Vagina (tissue), 2 donors: ENCODE measurements around the gene THSD1. TPM values are rescaled to one million over a fixed set of nuclear protein-coding genes. Genes with fewer than 3 reads are reported as not detected.

Experiments
- DNase-seq, 2 donors: peaks; one replicate each; pipeline ENCODE4 v3.0.0-alpha.2; 2017; ENCODE audit errors: extremely low spot score in 2 of 2
- H3K27ac ChIP-seq: fragments of 200-600 bp; sonication (generic); one replicate; pipeline ENCODE4 v1.5.1; 2019
- H3K27me3 ChIP-seq: fragments of 200-600 bp; sonication (generic); one replicate; pipeline ENCODE4 v1.5.1; 2019
- H3K36me3 ChIP-seq, 2 donors: fragments of 200-600 bp; sonication (generic); one replicate each; pipeline ENCODE4 v1.5.1; 2017 to 2019
- H3K4me1 ChIP-seq: fragments of 200-600 bp; sonication (generic); one replicate; pipeline ENCODE4 v1.5.1; 2019
- H3K4me3 ChIP-seq, 2 donors: fragments of 200-600 bp; sonication (generic); 1 replicate in 1 of 2; 2 replicates in 1 of 2; pipeline ENCODE4 v1.5.1; 2016 to 2019
- H3K9me3 ChIP-seq: fragments of 200-600 bp; sonication (generic); one replicate; pipeline ENCODE4 v1.5.1; 2019
- CTCF ChIP-seq, 3 experiments: fragments of 450-650 bp in 2 of 3; fragments of 200-600 bp in 1 of 3; sonication (generic) in 1 of 3; IDR thresholded peaks; one replicate each; pipeline ENCODE4 v1.5.1; 2017 to 2019; ENCODE audit warnings: antibody characterized with exemption in 3 of 3, mild to moderate bottlenecking in 2 of 3, moderate library complexity in 2 of 3
- POLR2A ChIP-seq, 2 donors: fragments of 450-650 bp; IDR thresholded peaks; one replicate each; pipeline ENCODE4 v1.6.1; 2017; ENCODE audit warnings: antibody characterized with exemption in 2 of 2, mild to moderate bottlenecking in 2 of 2, moderate library complexity in 2 of 2
- POLR2AphosphoS5 ChIP-seq, 2 donors: sonication (generic); formaldehyde crosslinking; IDR thresholded peaks; one replicate each; pipeline ENCODE4 v1.9.0; 2017; ENCODE audit warnings: antibody characterized with exemption in 2 of 2, mild to moderate bottlenecking in 2 of 2, low read depth in 1 of 2; ENCODE audit not compliant: insufficient read depth in 1 of 2
- intact Hi-C: fragments of 100-400 bp; cut with DNase I; formaldehyde crosslinking; loops from one replicate; pipeline ENCODE4 v1.15.1; 2023
- total RNA-seq: library from RNA; depleted of rRNA; stranded (reverse); fragments of >200 nt; gene quantifications from one replicate; pipeline ENCODE4 v1.2.3, GENCODE V29; 2016

THSD1 gene
- total RNA-seq, 1 donor from 2014 or later, result 6.4 TPM

GRCh38 chr13:52361225-52361624 is 44.7 kb downstream of the THSD1 start:
- intact Hi-C loops, result no loop called here
- no peaks in the 10 kb centered on the region for H3K4me1 ChIP-seq
- no peak overlapping the region for H3K4me3 ChIP-seq
- H3K27me3 ChIP-seq, result no peaks in the 10 kb centered on the region
- TF ChIP-seq POLR2AphosphoS5 (IDR thresholded peaks at IDR 0.05; ENCODE audit: insufficient read depth in 1 of 2, low read depth in 1 of 2), result no peak
- no peak for TF ChIP-seq CTCF (IDR thresholded peaks at IDR 0.05)
- TF ChIP-seq POLR2A (IDR thresholded peaks at IDR 0.05), result no peak
- H3K36me3 ChIP-seq, result no peaks in the 10 kb centered on the region
- no peak for DNase-seq
- no peaks in the 10 kb centered on the region for H3K9me3 ChIP-seq
- H3K27ac ChIP-seq, result no peak overlapping the region

GRCh38 chr13:52359534-52359933 is 46.4 kb downstream of the THSD1 start:
- H3K4me1 ChIP-seq, result no peaks in the 10 kb centered on the region
- no peak overlapping the region for H3K4me3 ChIP-seq
- intact Hi-C loops, result no loop called here
- H3K36me3 ChIP-seq, result no peaks in the 10 kb centered on the region
- DNase-seq, result no peak
- no peaks in the 10 kb centered on the region for H3K27me3 ChIP-seq
- no peak for TF ChIP-seq CTCF (IDR thresholded peaks at IDR 0.05)
- TF ChIP-seq POLR2AphosphoS5 (IDR thresholded peaks at IDR 0.05; ENCODE audit: insufficient read depth in 1 of 2, low read depth in 1 of 2), result no peak
- no peak for TF ChIP-seq POLR2A (IDR thresholded peaks at IDR 0.05)
- no peaks in the 10 kb centered on the region for H3K9me3 ChIP-seq
- no peak overlapping the region for H3K27ac ChIP-seq

- intact Hi-C loops, result no loop called here
- Histone ChIP-seq H3K36me3 (no peaks in the 10 kb centered on the region), H3K9me3 (no peaks in the 10 kb centered on the region), H3K4me1 (no peaks in the 10 kb centered on the region), H3K4me3 (no peak overlapping the region), H3K27ac (no peak overlapping the region), H3K27me3 (no peaks in the 10 kb centered on the region)
- no peak for TF ChIP-seq CTCF (IDR thresholded peaks at IDR 0.05)
- TF ChIP-seq POLR2A (IDR thresholded peaks at IDR 0.05), result no peak
- TF ChIP-seq POLR2AphosphoS5 (IDR thresholded peaks at IDR 0.05; ENCODE audit: insufficient read depth in 1 of 2, low read depth in 1 of 2), result no peak
- no peak for DNase-seq
Measured at GRCh38 chr13:52356327-52356726, 49.6 kb downstream of the THSD1 start.

GRCh38 chr13:52353193-52353592 is 52.8 kb downstream of the THSD1 start:
- intact Hi-C loops, result no loop called here
- H3K4me1 ChIP-seq, result no peaks in the 10 kb centered on the region

GRCh38 chr13:52348983-52349780 is 56.8 kb downstream of the THSD1 start:
- Histone ChIP-seq H3K4me1 (no peaks in the 10 kb centered on the region), H3K27ac (no peak overlapping the region), H3K27me3 (no peaks in the 10 kb centered on the region), H3K4me3 (no peak overlapping the region), H3K36me3 (no peaks in the 10 kb centered on the region), H3K9me3 (no peaks in the 10 kb centered on the region)
- intact Hi-C loops, result no loop called here
- no peak for TF ChIP-seq POLR2A (IDR thresholded peaks at IDR 0.05)
- peak in 1 of 2 donors; percentile 89 for TF ChIP-seq POLR2AphosphoS5 (IDR thresholded peaks at IDR 0.05; ENCODE audit: insufficient read depth in 1 of 2, low read depth in 1 of 2)
- TF ChIP-seq CTCF (IDR thresholded peaks at IDR 0.05), result no peak
- DNase-seq, result no peak

More at GRCh38 chr13:52353193-52353592, 52.8 kb downstream of the THSD1 start:
- TF ChIP-seq POLR2AphosphoS5 (IDR thresholded peaks at IDR 0.05; ENCODE audit: insufficient read depth in 1 of 2, low read depth in 1 of 2), result no peak
- no peak for TF ChIP-seq POLR2A (IDR thresholded peaks at IDR 0.05)
- no peaks in the 10 kb centered on the region for H3K27me3 ChIP-seq
- no peak for DNase-seq
- H3K36me3 ChIP-seq, result no peaks in the 10 kb centered on the region
- no peaks in the 10 kb centered on the region for H3K9me3 ChIP-seq
- no peak overlapping the region for H3K4me3 ChIP-seq
- no peak overlapping the region for H3K27ac ChIP-seq
